ACC112 (cell line): Measurements from ENCODE around the gene ARHGAP23.
A peak's percentile ranks its signal among the peaks of the same experiment; 100 is the strongest.
"Not testable (repeated sequence)": the region's sequence is repeated elsewhere in the genome, so short reads cannot be mapped to it uniquely, and the experiment has no call there.

Experiments used
- H2AFZ ChIP-seq: fragments of 200-600 bp; sonication (generic); one replicate; pipeline ENCODE4 v1.6.0; 2017; ENCODE audit warnings: antibody characterized with exemption, low read length; ENCODE audit not compliant: unreplicated experiment
- H3K27ac ChIP-seq: fragments of 200-600 bp; sonication (generic); 2 replicates; pipeline ENCODE4 v1.5.1; 2014; ENCODE audit warnings: low read depth, mild to moderate bottlenecking, antibody characterized with exemption, low read length, moderate library complexity
- H3K27me3 ChIP-seq: fragments of 200-600 bp; sonication (generic); 2 replicates; pipeline ENCODE4 v1.6.1; 2014; ENCODE audit warnings: mild to moderate bottlenecking, antibody characterized with exemption, low read length, moderate library complexity, mixed read lengths; ENCODE audit not compliant: insufficient read depth
- H3K36me3 ChIP-seq: fragments of 200-600 bp; sonication (generic); 2 replicates; pipeline ENCODE4 v1.6.1; 2016; ENCODE audit warnings: mild to moderate bottlenecking, antibody characterized with exemption, low read length, moderate library complexity, mixed read lengths; ENCODE audit not compliant: insufficient read depth
- H3K4me1 ChIP-seq: fragments of 200-600 bp; sonication (generic); one replicate; pipeline ENCODE4 v1.6.1; 2016; ENCODE audit warnings: low read length, mixed read lengths; ENCODE audit not compliant: insufficient read depth, unreplicated experiment, control insufficient read depth
- H3K4me3 ChIP-seq: fragments of 200-600 bp; sonication (generic); 2 replicates; pipeline ENCODE4 v1.5.1; 2014; ENCODE audit warnings: mild to moderate bottlenecking, low read depth, low read length
- H3K79me2 ChIP-seq: fragments of 200-600 bp; sonication (generic); one replicate; pipeline ENCODE4 v1.6.0; 2016; ENCODE audit warnings: low read length; ENCODE audit not compliant: control insufficient read depth, unreplicated experiment, insufficient read depth

The ARHGAP23 gene

DNA sequence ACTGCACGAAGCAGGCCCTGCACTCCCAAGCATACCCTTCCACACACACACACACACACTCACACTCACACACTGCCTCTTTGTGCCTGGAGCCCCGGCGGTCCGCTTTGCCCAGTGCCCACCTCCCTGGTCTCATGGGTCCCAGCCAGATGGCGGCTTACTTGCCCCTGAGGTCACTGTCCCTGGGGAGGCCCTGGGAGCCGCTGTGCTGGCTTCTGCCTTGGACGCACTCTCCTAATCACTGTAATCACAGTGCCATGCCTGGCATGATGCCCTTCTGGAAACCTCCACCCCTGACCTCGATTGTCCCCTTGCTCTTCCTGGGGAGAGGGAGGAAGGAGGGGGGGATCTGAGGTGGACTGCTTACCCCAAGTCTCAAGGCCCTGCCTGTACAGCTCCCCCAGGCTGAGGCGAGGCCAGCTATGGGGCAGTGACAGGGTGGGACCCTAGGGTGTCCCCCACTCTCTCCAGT lies 36.0 kb downstream of the ARHGAP23 start:
- peak overlapping the region; percentile 73 for H3K4me3 ChIP-seq
- peaks cover 20% of the 10 kb centered on the region; the same call in 1 of the 2 replicates for H3K36me3 ChIP-seq
- H3K27ac ChIP-seq, result peak overlapping the region; percentile 98
- H3K79me2 ChIP-seq, result peaks cover 39% of the 10 kb centered on the region
- H2AFZ ChIP-seq, result no peak overlapping the region
- H3K4me1 ChIP-seq, result peaks cover 41% of the 10 kb centered on the region
- no peaks in the 10 kb centered on the region for H3K27me3 ChIP-seq

DNA sequence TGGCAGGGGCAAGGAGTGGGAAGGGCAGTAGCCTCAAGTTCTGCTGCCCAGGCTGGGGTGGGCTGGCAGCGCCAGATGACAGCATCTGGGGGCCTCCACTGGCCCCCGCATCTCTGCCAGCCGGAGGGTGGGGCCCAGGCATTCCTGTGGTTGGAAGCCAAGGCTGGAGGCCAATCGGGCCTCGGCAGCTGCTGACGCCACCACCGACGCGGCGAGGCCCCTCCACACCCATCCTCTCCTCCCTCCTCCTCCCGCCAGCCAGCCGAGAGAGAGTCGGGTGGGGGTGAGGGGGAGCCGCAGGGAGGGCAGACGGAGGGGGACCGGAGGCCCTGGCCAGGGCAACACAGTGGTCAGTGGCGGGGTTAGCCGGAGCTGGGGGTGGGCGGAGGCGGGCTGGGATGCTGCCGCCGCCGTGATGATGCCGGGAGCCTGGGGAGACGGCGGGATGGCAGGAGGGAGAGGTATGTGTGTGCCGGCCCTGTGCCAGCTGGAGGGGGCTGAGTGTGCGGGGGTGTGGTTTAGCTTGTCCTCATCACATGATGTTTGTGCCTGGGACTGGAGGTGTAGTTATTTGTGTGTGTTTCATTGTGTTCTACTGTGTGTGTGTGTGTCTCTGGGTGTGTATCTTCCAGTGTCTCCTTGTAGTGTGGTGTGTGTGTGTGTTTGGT lies 36.6 kb downstream of the ARHGAP23 start:
- peaks cover 36% of the 10 kb centered on the region for H3K79me2 ChIP-seq
- peaks cover 44% of the 10 kb centered on the region for H3K4me1 ChIP-seq
- peaks cover 20% of the 10 kb centered on the region; the same call in 1 of the 2 replicates for H3K36me3 ChIP-seq
- no peak overlapping the region for H2AFZ ChIP-seq
- peak overlapping the region; percentile 98 for H3K27ac ChIP-seq
- no peaks in the 10 kb centered on the region for H3K27me3 ChIP-seq
- H3K4me3 ChIP-seq, result peak overlapping the region; percentile 73

GRCh38 chr17:38465391-38466345 lies 37.4 kb downstream of the ARHGAP23 start:
- H3K36me3 ChIP-seq, result peaks cover 20% of the 10 kb centered on the region; the same call in 1 of the 2 replicates

GRCh38 chr17:38466346-38467315 lies 38.4 kb downstream of the ARHGAP23 start:
- H3K27ac ChIP-seq, result no peak overlapping the region
- H3K4me3 ChIP-seq, result no peak overlapping the region
- peaks cover 20% of the 10 kb centered on the region; the same call in 1 of the 2 replicates for H3K36me3 ChIP-seq
- peaks cover 53% of the 10 kb centered on the region for H3K4me1 ChIP-seq
- no peak overlapping the region for H2AFZ ChIP-seq
- no peaks in the 10 kb centered on the region for H3K27me3 ChIP-seq
- peaks cover 36% of the 10 kb centered on the region for H3K79me2 ChIP-seq

More at GRCh38 chr17:38465391-38466345, 37.4 kb downstream of the ARHGAP23 start:
- Histone ChIP-seq H3K79me2 (peaks cover 36% of the 10 kb centered on the region), H3K27me3 (no peaks in the 10 kb centered on the region), H3K27ac (peak overlapping the region; percentile 98), H3K4me1 (peaks cover 49% of the 10 kb centered on the region), H2AFZ (no peak overlapping the region), H3K4me3 (peak overlapping the region; percentile 73)

- Histone ChIP-seq H2AFZ (no peak overlapping the region), H3K4me1 (peaks cover 59% of the 10 kb centered on the region)
Measured at GRCh38 chr17:38467491-38467890, 39.2 kb downstream of the ARHGAP23 start.

GRCh38 chr17:38469875-38470274 lies 41.6 kb downstream of the ARHGAP23 start:
- peaks cover 39% of the 10 kb centered on the region for H3K4me1 ChIP-seq
- peak overlapping the region; percentile 39; the same call in 1 of the 2 replicates for H3K27ac ChIP-seq
- peaks cover 19% of the 10 kb centered on the region; the same call in 1 of the 2 replicates for H3K36me3 ChIP-seq
- no peak overlapping the region for H2AFZ ChIP-seq
- no peak overlapping the region for H3K4me3 ChIP-seq
- H3K79me2 ChIP-seq, result peaks cover 28% of the 10 kb centered on the region
- H3K27me3 ChIP-seq, result no peaks in the 10 kb centered on the region

More at GRCh38 chr17:38467491-38467890, 39.2 kb downstream of the ARHGAP23 start:
- Histone ChIP-seq H3K36me3 (peaks cover 20% of the 10 kb centered on the region; the same call in 1 of the 2 replicates), H3K27ac (no peak overlapping the region), H3K27me3 (no peaks in the 10 kb centered on the region), H3K79me2 (peaks cover 36% of the 10 kb centered on the region), H3K4me3 (no peak overlapping the region)

DNA sequence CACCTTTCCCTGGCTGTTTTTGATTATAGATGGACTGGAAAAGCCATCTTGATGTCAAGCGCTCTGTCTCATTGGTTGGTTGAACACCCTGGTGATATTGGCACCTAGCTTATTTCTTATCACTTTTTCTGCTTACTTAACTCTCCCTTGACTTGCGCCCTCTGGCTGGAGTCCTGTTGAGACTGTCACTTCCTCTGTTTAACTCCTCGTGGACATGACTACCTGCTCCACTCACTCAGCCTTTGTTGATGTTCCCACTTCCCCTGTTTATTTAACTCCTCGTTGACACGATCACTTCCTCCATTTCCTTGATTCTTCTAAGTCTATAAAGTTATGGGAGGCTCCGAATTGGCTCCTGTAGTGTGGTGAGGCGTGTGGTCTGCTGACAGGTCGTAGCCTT lies 43.0 kb downstream of the ARHGAP23 start:
- not testable (repeated sequence) for H3K27me3 ChIP-seq
- peaks cover 30% of the 10 kb centered on the region for H3K4me1 ChIP-seq

GRCh38 chr17:38474666-38475065 lies 46.4 kb downstream of the ARHGAP23 start:
- H2AFZ ChIP-seq, H3K27ac ChIP-seq, H3K36me3 ChIP-seq, H3K4me3 ChIP-seq, H3K79me2 ChIP-seq, H3K27me3 ChIP-seq: not testable (repeated sequence)
- H3K4me1 ChIP-seq, result peaks cover 20% of the 10 kb centered on the region

More for the DNA sequence above, 43.0 kb downstream of the ARHGAP23 start:
- not testable (repeated sequence) for H3K4me3 ChIP-seq, H2AFZ ChIP-seq
- peaks cover 19% of the 10 kb centered on the region for H3K79me2 ChIP-seq
- H3K36me3 ChIP-seq, result peaks cover 19% of the 10 kb centered on the region; the same call in 1 of the 2 replicates
- peak overlapping the region; percentile 4; the same call in 1 of the 2 replicates for H3K27ac ChIP-seq

- H3K4me1 ChIP-seq, result peaks cover 11% of the 10 kb centered on the region
- no peaks in the 10 kb centered on the region for H3K27me3 ChIP-seq
- no peak overlapping the region for H2AFZ ChIP-seq
- H3K4me3 ChIP-seq, result no peak overlapping the region
- H3K27ac ChIP-seq, result no peak overlapping the region
- peaks cover 2% of the 10 kb centered on the region; the same call in 1 of the 2 replicates for H3K36me3 ChIP-seq
- no peaks in the 10 kb centered on the region for H3K79me2 ChIP-seq
Measured at GRCh38 chr17:38476549-38476948, 48.3 kb downstream of the ARHGAP23 start.
